OCI-LY3 (cell line): ENCODE measurements around the gene IRF1.

ENCODE experiments used
- EZH2phosphoT487 ChIP-seq: fragments of 200-600 bp; shearing (Covaris generic); IDR thresholded peaks from 2 replicates; pipeline ENCODE4 v1.6.1; 2018; ENCODE audit warnings: antibody characterized with exemption, mixed run types, low read depth
- TF ChIP-seq, protein P1 (sequence below): fragments of 200-600, 300-600 bp; sonication (generic); IDR thresholded peaks from 2 replicates; pipeline ENCODE4 v1.5.1; 2014; ENCODE audit warnings: antibody characterized with exemption, low read length, low read depth

DNA sequence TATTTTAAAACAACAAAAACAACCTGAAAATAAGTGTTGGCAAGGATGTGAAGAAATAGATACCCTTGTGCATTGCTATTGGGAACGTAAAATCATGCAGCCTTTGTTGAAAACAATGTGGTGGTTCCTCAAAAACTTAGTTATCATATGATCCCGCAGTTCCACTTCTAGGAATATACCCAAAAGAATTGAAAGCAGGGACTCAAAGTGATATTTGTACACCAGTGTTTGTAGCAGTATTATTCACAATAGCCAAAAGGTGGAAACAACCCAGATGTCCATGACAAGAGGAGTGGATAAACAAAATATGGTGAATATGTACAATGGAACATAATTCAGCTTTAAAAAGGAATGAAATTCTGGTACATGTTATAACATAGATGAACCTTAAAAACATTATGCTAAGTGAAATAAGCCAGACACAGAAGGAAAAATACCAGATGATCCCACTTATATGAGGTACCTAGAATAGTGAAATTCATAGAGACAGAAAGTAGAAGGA is 29.0 kb downstream of the IRF1 start:
- TF ChIP-seq, protein P1, sequence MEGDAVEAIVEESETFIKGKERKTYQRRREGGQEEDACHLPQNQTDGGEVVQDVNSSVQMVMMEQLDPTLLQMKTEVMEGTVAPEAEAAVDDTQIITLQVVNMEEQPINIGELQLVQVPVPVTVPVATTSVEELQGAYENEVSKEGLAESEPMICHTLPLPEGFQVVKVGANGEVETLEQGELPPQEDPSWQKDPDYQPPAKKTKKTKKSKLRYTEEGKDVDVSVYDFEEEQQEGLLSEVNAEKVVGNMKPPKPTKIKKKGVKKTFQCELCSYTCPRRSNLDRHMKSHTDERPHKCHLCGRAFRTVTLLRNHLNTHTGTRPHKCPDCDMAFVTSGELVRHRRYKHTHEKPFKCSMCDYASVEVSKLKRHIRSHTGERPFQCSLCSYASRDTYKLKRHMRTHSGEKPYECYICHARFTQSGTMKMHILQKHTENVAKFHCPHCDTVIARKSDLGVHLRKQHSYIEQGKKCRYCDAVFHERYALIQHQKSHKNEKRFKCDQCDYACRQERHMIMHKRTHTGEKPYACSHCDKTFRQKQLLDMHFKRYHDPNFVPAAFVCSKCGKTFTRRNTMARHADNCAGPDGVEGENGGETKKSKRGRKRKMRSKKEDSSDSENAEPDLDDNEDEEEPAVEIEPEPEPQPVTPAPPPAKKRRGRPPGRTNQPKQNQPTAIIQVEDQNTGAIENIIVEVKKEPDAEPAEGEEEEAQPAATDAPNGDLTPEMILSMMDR: no peak
- no peak for TF ChIP-seq EZH2phosphoT487
